ENCODE measurements around the gene ALKBH8.

GRCh38 chr11:107549253-107549953 lies 16.1 kb downstream of the ALKBH8 start:
- TF ChIP-seq CTCF (IDR thresholded peaks at IDR 0.05; ENCODE audit: insufficient read depth, low read depth, low read length) (peak; percentile 95), EZH2 (IDR thresholded peaks at IDR 0.05; ENCODE audit: insufficient read depth, low read length) (no peak)
